GM23338 (cell line): Measurements from ENCODE around the gene BCDIN3D. TPM values are rescaled to one million over a fixed set of nuclear protein-coding genes. Genes with fewer than 3 reads are reported as not detected.

Source experiments
- ATAC-seq: fragments of 200-7000 bp; cut with Tn5 transposase; 3 replicates; pipeline ENCODE4 v1.9.1; 2020
- DNase-seq: peaks from one replicate; pipeline ENCODE4 v3.0.0-alpha.2; 2015; ENCODE audit warnings: low spot score
- H2AFZ ChIP-seq: fragments of 200-600 bp; sonication (generic); 2 replicates; pipeline ENCODE4 v1.8.0; 2016; ENCODE audit warnings: antibody characterized with exemption, mild to moderate bottlenecking, moderate library complexity
- H3F3A ChIP-seq: fragments of 200-600 bp; sonication (generic); replicated peaks from 2 replicates; pipeline ENCODE4 v1.8.0; 2017; ENCODE audit warnings: antibody characterized with exemption, mixed run types, low read depth
- H3K27ac ChIP-seq: fragments of 200-600 bp; sonication (generic); 2 replicates; pipeline ENCODE4 v1.6.1; 2016; ENCODE audit warnings: low read depth
- H3K27me3 ChIP-seq: fragments of 200-600 bp; sonication (generic); 2 replicates; pipeline ENCODE4 v1.8.0; 2016; ENCODE audit warnings: mild to moderate bottlenecking, mixed run types, moderate library complexity; ENCODE audit not compliant: insufficient read depth
- H3K36me3 ChIP-seq: fragments of 200-600 bp; sonication (generic); 2 replicates; pipeline ENCODE4 v1.8.0; 2016; ENCODE audit warnings: mild to moderate bottlenecking; ENCODE audit not compliant: insufficient read depth
- H3K4me1 ChIP-seq: fragments of 200-600 bp; sonication (generic); 2 replicates; pipeline ENCODE4 v1.8.0; 2016; ENCODE audit warnings: mild to moderate bottlenecking, moderate library complexity; ENCODE audit not compliant: insufficient read depth
- H3K4me2 ChIP-seq: fragments of 200-600 bp; sonication (generic); 2 replicates; pipeline ENCODE4 v1.7.1; 2017; ENCODE audit warnings: mixed run types
- H3K4me3 ChIP-seq: fragments of 200-600 bp; sonication (generic); 2 replicates; pipeline ENCODE4 v1.6.1; 2016; ENCODE audit warnings: mixed run types
- H3K79me2 ChIP-seq: fragments of 200-600 bp; sonication (generic); replicated peaks from 2 replicates; pipeline ENCODE4 v1.8.0; 2017; ENCODE audit warnings: mild to moderate bottlenecking; ENCODE audit not compliant: insufficient read depth
- H3K9me2 ChIP-seq: fragments of 200-600 bp; sonication (generic); 2 replicates; pipeline ENCODE4 v1.8.0; 2017; ENCODE audit not compliant: insufficient read depth
- H4K20me1 ChIP-seq: fragments of 200-600 bp; sonication (generic); replicated peaks from 2 replicates; pipeline ENCODE4 v1.8.0; 2017; ENCODE audit warnings: mild to moderate bottlenecking; ENCODE audit not compliant: insufficient read depth
- H3K27ac Mint-ChIP-seq: 2 replicates; pipeline ENCODE4 v1.8.0; 2020; ENCODE audit warnings: inconsistent platforms, mild to moderate bottlenecking, moderate library complexity, mixed read lengths
- H3K27me3 Mint-ChIP-seq: 3 replicates; pipeline ENCODE4 v1.8.0; 2022; ENCODE audit warnings: low read depth, mild to moderate bottlenecking, moderate library complexity, mixed read lengths, inconsistent platforms; ENCODE audit not compliant: insufficient read depth, poor library complexity
- H3K36me3 Mint-ChIP-seq: 3 replicates; pipeline ENCODE4 v1.8.0; 2021; ENCODE audit warnings: low read depth, mild to moderate bottlenecking, inconsistent platforms, moderate library complexity, mixed read lengths
- H3K4me1 Mint-ChIP-seq: 3 replicates; pipeline ENCODE4 v1.8.0; 2020; ENCODE audit warnings: mild to moderate bottlenecking, inconsistent platforms, mixed read lengths
- H3K4me3 Mint-ChIP-seq: 3 replicates; pipeline ENCODE4 v1.8.0; 2021; ENCODE audit warnings: moderate library complexity, mild to moderate bottlenecking, inconsistent platforms, mixed read lengths
- H3K9me3 Mint-ChIP-seq: 3 replicates; pipeline ENCODE4 v1.8.0; 2020; ENCODE audit warnings: moderate library complexity, mild to moderate bottlenecking, inconsistent platforms, mixed read lengths
- CREB1 ChIP-seq: fragments of 250-450 bp; sonication (Bioruptor Pico); IDR thresholded peaks from 2 replicates; pipeline ENCODE4 v1.5.0; 2020; ENCODE audit warnings: low read depth, mild to moderate bottlenecking, moderate library complexity
- ETS1 ChIP-seq: IDR thresholded peaks from 2 replicates; pipeline ENCODE4 v1.6.1; 2016; ENCODE audit warnings: antibody characterized with exemption
- EZH2 ChIP-seq: fragments of 200-600 bp; sonication (generic); IDR thresholded peaks from one replicate; pipeline ENCODE4 v1.8.0; 2017; ENCODE audit warnings: antibody characterized with exemption, mild to moderate bottlenecking, low read depth; ENCODE audit not compliant: unreplicated experiment
- EZH2phosphoT487 ChIP-seq: fragments of 200-600 bp; sonication (generic); IDR thresholded peaks from one replicate; pipeline ENCODE4 v1.8.1; 2018; ENCODE audit warnings: antibody characterized with exemption; ENCODE audit not compliant: unreplicated experiment
- JUNB ChIP-seq: IDR thresholded peaks from one replicate; pipeline ENCODE4 v1.6.1; 2016; ENCODE audit warnings: antibody characterized with exemption; ENCODE audit not compliant: unreplicated experiment
- NANOG ChIP-seq: IDR thresholded peaks from 2 replicates; pipeline ENCODE4 v1.6.1; 2016; ENCODE audit warnings: antibody characterized with exemption, borderline replicate concordance
- POLR2AphosphoS5 ChIP-seq: IDR thresholded peaks from 2 replicates; pipeline ENCODE4 v1.6.1; 2016; ENCODE audit warnings: antibody characterized with exemption, low read depth
- REST ChIP-seq: IDR thresholded peaks from one replicate; pipeline ENCODE4 v1.6.1; 2018; ENCODE audit warnings: antibody characterized with exemption; ENCODE audit not compliant: unreplicated experiment
- STAT1 ChIP-seq: IDR thresholded peaks from one replicate; pipeline ENCODE4 v1.6.1; 2016; ENCODE audit warnings: antibody characterized with exemption; ENCODE audit not compliant: unreplicated experiment
- ZNF114 ChIP-seq: fragments of 250-450 bp; sonication (Bioruptor Pico); IDR thresholded peaks from 2 replicates; pipeline ENCODE4 v1.5.0; 2020; ENCODE audit warnings: mild to moderate bottlenecking, moderate library complexity
- ZNF331 ChIP-seq: fragments of 250-450 bp; sonication (Bioruptor Pico); IDR thresholded peaks from 2 replicates; pipeline ENCODE4 v1.5.0; 2020; ENCODE audit warnings: low read depth, mild to moderate bottlenecking, moderate library complexity
- polyA plus RNA-seq: library from polyadenylated mRNA; unstranded; fragments of >200 nt; fragmentation: Nextera tagmentation; extraction: Ambion mirVana; gene quantifications from 2 replicates; pipeline ENCODE4 v1.2.1, GENCODE V29; 2016
- total RNA-seq: library from RNA; depleted of rRNA; stranded (reverse); fragments of >200 nt; shearing (Covaris generic); gene quantifications from 2 replicates; pipeline ENCODE4 v1.2.3, GENCODE V29; 2014
- TF ChIP-seq, protein P1 (sequence below): fragments of 250-450 bp; sonication (Bioruptor Pico); IDR thresholded peaks from 2 replicates; pipeline ENCODE4 v1.5.0; 2020; ENCODE audit warnings: mild to moderate bottlenecking, moderate library complexity
- TF ChIP-seq, protein P2 (sequence below), 2 experiments: fragments of 200-600 bp in 1 of 2; sonication (generic) in 1 of 2; conservative IDR thresholded peaks; 2 replicates each; pipeline versions ENCODE4 v1.5.1 to v1.6.1; 2016 to 2017; ENCODE audit warnings: antibody characterized with exemption in 2 of 2, low read depth in 2 of 2, mild to moderate bottlenecking in 2 of 2, moderate library complexity in 1 of 2

Gene BCDIN3D
- total and polyA plus RNA-seq, 2 experiments from 2014 or later = 1.4 to 1.8 TPM

- Histone ChIP-seq H4K20me1 (no peaks in the 10 kb centered on the region), H3K79me2 (no peaks in the 10 kb centered on the region), H3K4me2 (no peak overlapping the region), H3K4me1 (peaks cover 9% of the 10 kb centered on the region; the same call in 1 of the 2 replicates), H3K9me2 (0 out of 2 replicates have a peak, but pooled peaks cover 4% of the 10 kb centered on the region), H3K27ac (no peak overlapping the region; the same call in 1 of the 2 replicates), H2AFZ (no peak overlapping the region), H3F3A (no peaks in the 10 kb centered on the region), H3K27me3 (no peaks in the 10 kb centered on the region), H3K4me3 (no peak overlapping the region), H3K36me3 (no peaks in the 10 kb centered on the region)
- peaks cover 7% of the 10 kb centered on the region for H3K9me3 Mint-ChIP-seq
- DNase-seq (no peak), ATAC-seq (no peak)
- peaks cover 19% of the 10 kb centered on the region for H3K4me1 Mint-ChIP-seq
- H3K36me3 Mint-ChIP-seq = peaks cover 9% of the 10 kb centered on the region; the same call in 1 of the 3 replicates
- H3K27ac Mint-ChIP-seq = no peak overlapping the region
- TF ChIP-seq JUNB (no peak), EZH2phosphoT487 (no peak), STAT1 (no peak), ZNF331 (no peak), POLR2AphosphoS5 (no peak), ETS1 (no peak), NANOG (no peak), CREB1 (CRISPR knock-in tag) (no peak), REST (no peak), ZNF114 (CRISPR knock-in tag) (no peak), EZH2 (no peak)
- TF ChIP-seq, protein P1, sequence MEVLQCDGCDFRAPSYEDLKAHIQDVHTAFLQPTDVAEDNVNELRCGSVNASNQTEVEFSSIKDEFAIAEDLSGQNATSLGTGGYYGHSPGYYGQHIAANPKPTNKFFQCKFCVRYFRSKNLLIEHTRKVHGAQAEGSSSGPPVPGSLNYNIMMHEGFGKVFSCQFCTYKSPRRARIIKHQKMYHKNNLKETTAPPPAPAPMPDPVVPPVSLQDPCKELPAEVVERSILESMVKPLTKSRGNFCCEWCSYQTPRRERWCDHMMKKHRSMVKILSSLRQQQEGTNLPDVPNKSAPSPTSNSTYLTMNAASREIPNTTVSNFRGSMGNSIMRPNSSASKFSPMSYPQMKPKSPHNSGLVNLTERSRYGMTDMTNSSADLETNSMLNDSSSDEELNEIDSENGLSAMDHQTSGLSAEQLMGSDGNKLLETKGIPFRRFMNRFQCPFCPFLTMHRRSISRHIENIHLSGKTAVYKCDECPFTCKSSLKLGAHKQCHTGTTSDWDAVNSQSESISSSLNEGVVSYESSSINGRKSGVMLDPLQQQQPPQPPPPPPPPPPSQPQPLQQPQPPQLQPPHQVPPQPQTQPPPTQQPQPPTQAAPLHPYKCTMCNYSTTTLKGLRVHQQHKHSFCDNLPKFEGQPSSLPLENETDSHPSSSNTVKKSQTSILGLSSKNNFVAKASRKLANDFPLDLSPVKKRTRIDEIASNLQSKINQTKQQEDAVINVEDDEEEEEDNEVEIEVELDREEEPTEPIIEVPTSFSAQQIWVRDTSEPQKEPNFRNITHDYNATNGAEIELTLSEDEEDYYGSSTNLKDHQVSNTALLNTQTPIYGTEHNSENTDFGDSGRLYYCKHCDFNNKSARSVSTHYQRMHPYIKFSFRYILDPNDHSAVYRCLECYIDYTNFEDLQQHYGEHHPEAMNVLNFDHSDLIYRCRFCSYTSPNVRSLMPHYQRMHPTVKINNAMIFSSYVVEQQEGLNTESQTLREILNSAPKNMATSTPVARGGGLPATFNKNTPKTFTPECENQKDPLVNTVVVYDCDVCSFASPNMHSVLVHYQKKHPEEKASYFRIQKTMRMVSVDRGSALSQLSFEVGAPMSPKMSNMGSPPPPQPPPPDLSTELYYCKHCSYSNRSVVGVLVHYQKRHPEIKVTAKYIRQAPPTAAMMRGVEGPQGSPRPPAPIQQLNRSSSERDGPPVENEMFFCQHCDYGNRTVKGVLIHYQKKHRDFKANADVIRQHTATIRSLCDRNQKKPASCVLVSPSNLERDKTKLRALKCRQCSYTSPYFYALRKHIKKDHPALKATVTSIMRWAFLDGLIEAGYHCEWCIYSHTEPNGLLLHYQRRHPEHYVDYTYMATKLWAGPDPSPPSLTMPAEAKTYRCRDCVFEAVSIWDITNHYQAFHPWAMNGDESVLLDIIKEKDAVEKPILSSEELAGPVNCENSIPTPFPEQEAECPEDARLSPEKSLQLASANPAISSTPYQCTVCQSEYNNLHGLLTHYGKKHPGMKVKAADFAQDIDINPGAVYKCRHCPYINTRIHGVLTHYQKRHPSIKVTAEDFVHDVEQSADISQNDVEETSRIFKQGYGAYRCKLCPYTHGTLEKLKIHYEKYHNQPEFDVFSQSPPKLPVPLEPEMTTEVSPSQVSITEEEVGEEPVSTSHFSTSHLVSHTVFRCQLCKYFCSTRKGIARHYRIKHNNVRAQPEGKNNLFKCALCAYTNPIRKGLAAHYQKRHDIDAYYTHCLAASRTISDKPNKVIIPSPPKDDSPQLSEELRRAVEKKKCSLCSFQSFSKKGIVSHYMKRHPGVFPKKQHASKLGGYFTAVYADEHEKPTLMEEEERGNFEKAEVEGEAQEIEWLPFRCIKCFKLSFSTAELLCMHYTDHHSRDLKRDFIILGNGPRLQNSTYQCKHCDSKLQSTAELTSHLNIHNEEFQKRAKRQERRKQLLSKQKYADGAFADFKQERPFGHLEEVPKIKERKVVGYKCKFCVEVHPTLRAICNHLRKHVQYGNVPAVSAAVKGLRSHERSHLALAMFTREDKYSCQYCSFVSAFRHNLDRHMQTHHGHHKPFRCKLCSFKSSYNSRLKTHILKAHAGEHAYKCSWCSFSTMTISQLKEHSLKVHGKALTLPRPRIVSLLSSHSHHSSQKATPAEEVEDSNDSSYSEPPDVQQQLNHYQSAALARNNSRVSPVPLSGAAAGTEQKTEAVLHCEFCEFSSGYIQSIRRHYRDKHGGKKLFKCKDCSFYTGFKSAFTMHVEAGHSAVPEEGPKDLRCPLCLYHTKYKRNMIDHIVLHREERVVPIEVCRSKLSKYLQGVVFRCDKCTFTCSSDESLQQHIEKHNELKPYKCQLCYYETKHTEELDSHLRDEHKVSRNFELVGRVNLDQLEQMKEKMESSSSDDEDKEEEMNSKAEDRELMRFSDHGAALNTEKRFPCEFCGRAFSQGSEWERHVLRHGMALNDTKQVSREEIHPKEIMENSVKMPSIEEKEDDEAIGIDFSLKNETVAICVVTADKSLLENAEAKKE (CRISPR knock-in tag) = no peak
- TF ChIP-seq, protein P2, sequence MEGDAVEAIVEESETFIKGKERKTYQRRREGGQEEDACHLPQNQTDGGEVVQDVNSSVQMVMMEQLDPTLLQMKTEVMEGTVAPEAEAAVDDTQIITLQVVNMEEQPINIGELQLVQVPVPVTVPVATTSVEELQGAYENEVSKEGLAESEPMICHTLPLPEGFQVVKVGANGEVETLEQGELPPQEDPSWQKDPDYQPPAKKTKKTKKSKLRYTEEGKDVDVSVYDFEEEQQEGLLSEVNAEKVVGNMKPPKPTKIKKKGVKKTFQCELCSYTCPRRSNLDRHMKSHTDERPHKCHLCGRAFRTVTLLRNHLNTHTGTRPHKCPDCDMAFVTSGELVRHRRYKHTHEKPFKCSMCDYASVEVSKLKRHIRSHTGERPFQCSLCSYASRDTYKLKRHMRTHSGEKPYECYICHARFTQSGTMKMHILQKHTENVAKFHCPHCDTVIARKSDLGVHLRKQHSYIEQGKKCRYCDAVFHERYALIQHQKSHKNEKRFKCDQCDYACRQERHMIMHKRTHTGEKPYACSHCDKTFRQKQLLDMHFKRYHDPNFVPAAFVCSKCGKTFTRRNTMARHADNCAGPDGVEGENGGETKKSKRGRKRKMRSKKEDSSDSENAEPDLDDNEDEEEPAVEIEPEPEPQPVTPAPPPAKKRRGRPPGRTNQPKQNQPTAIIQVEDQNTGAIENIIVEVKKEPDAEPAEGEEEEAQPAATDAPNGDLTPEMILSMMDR (conservative IDR thresholded peaks at IDR 0.05; ENCODE audit: low read depth in 2 of 2) = no peak
- no peak overlapping the region for H3K4me3 Mint-ChIP-seq
- peaks cover 12% of the 10 kb centered on the region for H3K27me3 Mint-ChIP-seq
Observed at GRCh38 chr12:49791700-49792099, 51.2 kb downstream of the BCDIN3D start.
